Subcutaneous adipose tissue (tissue), 4 donors: Measurements from ENCODE around the gene VMP1. TPM values are rescaled to one million over a fixed set of nuclear protein-coding genes. Genes with fewer than 3 reads are reported as not detected.

ENCODE experiments used
- CTCF ChIP-seq: fragments of 450-650 bp; IDR thresholded peaks from one replicate; pipeline ENCODE4 v1.5.1; 2016; ENCODE audit warnings: low read depth, mild to moderate bottlenecking, control low read depth, antibody characterized with exemption, moderate library complexity
- total RNA-seq, 4 donors: library from RNA; depleted of rRNA; stranded (reverse); fragments of >200 nt; gene quantifications; one replicate each; pipeline ENCODE4 v1.1.0, GENCODE V29; 2016

The VMP1 gene
- total RNA-seq, 4 donors from 2014 or later: 94.2 to 332 (median 246) TPM

GRCh38 chr17:59760160-59760559 is 52.7 kb downstream of the VMP1 start:
- no peak for TF ChIP-seq CTCF

- no peak for TF ChIP-seq CTCF
Observed at GRCh38 chr17:59761385-59762048, 54.1 kb downstream of the VMP1 start.

- no peak for TF ChIP-seq CTCF
Observed at GRCh38 chr17:59762049-59762823, 54.8 kb downstream of the VMP1 start.

- no peak for TF ChIP-seq CTCF
Observed at GRCh38 chr17:59762824-59763374, 55.4 kb downstream of the VMP1 start.

GRCh38 chr17:59763861-59764260 is 56.4 kb downstream of the VMP1 start:
- no peak for TF ChIP-seq CTCF

GRCh38 chr17:59764292-59764741 is 56.9 kb downstream of the VMP1 start:
- no peak for TF ChIP-seq CTCF

- no peak for TF ChIP-seq CTCF
Observed at GRCh38 chr17:59765038-59765437, 57.6 kb downstream of the VMP1 start.
